HG02763 (cell line): ENCODE data around the gene SCT.

Experiments used
- ATAC-seq: cut with Tn5 transposase; IDR thresholded peaks from one replicate; pipeline ENCODE4 v1.9.1; 2021; ENCODE audit warnings: mild to moderate bottlenecking, moderate library complexity; ENCODE audit not compliant: unreplicated experiment

The SCT gene

DNA sequence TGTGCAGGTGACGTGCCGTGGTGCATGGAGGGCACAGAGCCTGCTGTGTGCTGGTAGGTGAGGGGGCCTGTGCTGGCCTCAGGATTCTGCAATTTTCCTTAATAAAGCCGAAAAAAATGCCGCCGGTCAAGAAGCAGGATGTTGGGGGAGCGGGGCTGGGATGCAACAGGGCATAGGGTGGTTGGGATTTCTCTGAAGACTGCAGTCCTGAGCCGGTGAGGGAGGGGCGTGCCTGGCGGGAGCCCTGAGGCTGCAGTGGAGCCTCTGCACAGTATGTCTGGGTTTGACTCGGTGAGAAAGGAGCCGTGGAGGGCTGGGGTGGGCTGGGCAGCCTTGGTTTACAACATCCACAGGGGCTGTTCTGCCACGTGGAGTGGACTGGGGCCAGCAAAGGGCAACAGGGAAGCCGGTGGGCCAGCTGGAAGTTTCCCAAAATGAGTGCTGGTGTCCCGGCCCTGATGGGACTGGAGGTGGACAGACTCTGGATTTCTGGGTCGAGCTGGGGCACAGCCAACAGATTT lies 3.6 kb downstream of the SCT start:
- no peak for ATAC-seq

DNA sequence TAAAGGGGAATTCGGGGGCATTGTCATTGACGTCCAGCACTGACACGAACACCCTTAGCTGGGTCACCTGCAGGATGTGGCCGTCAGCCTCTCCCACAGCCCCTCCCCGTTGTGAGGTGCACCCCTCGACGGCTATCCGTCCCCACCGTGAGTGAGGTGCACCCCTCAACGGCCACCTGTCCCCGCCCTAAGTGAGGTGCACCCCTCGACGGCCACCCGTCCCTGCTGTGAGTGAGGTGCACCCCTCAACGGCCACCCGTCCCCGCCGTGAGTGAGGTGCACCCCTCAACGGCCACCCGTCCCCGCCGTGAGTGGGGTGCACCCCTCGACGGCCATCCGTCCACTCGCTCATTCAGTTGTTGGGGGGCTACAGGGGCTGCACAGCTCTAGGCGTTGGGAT lies 5.1 kb downstream of the SCT start:
- no peak for ATAC-seq

GRCh38 chr11:620935-621814 lies 5.8 kb downstream of the SCT start:
- ATAC-seq = no peak

GRCh38 chr11:620201-620600 lies 6.8 kb downstream of the SCT start:
- ATAC-seq = no peak

- no peak for ATAC-seq
Observed at GRCh38 chr11:619628-620050, 7.3 kb downstream of the SCT start.

- ATAC-seq = no peak
Observed at GRCh38 chr11:618856-619627, 7.9 kb downstream of the SCT start.

DNA sequence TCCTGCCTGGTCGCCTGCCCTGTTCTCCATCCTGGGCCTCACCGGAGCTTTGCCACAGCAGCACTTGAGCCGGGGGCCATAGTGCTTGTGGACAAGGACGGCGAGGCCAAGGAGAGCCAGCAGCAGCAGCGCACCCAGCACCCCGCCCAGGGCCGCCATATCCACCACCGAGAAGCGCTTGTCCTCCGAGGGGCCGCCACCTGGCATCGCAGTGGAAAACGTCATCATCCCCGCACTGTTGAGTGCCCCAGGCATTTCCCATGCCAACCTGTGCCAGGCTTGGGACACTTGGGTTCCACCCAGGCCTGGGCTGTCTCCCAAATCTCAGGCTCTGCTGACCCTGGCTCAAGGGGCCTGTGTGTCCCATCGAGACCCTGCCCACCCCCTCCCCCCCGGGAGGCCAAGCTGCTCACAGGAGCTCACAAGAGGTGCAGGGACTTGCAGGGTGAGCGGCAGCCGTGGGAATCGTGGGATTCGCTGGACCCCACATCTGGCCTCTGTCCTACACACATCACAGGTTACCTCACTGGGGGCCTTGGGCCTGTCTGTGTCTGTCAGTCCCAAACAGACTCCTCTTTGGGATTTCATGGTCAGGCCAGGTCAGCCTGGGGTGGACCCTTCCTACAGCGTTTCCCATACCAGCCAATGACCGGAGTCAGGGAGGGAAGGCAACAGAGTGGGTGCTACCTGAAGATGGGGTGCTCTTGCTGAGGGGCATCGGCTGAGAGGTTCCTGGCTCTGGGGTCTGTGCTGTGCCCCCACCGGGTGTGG lies 8.9 kb downstream of the SCT start:
- no peak for ATAC-seq

GRCh38 chr11:617199-617911 lies 9.6 kb downstream of the SCT start:
- ATAC-seq = no peak

- no peak for ATAC-seq
Observed at GRCh38 chr11:616320-617198, 10.4 kb downstream of the SCT start.

- ATAC-seq = peak; percentile 76
Observed at GRCh38 chr11:615504-616319, 11.3 kb downstream of the SCT start, which contains the start of gene IRF7. TSS of gene IRF7 (minus strand) at chr11:615950. CDS start at chr11:615364, 586 bp downstream.

DNA sequence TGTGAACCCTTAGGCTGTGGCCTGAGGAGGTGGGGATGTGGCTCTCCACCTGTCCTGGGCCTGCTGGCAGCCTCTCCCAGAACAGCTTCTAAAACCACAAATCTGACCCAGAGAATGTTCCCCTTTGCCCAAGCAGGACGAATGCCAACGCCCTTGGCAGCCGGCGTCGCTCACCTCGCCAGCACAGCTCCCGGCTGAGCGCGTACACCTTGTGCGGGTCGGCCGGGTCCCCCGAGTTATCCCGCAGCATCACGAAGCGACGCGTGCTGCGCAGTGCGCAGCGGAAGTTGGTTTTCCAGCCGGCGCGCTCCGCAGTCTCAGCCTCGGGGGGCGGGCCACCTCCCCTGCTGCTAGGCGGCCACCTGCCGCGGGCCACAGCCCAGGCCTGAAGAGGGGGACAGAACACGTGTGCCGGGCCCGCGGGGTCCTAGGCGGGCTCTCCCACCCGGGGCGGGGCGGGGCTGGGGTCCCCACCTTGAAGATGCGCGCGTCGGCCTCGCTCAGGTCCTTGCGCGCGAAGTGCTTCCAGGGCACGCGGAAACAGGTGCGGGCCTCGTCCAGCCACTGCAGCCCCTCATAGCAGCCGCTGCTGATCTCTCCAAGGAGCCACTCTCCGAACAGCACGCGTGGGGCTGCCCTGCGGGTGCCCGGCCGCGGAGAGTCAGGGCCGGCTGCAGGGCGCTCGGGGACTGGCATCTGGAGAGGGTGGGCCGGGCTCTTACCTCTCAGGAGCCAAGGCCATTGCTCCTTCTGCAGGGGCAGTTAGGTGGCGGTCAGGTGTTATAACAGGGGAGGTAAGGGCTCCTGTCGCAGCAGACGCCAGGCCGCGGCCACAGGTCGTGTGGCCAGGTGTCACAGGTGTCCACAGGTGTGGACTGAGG lies 12.1 kb downstream of the SCT start:
- no peak for ATAC-seq

GRCh38 chr11:614021-614622 lies 12.9 kb downstream of the SCT start:
- no peak for ATAC-seq

DNA sequence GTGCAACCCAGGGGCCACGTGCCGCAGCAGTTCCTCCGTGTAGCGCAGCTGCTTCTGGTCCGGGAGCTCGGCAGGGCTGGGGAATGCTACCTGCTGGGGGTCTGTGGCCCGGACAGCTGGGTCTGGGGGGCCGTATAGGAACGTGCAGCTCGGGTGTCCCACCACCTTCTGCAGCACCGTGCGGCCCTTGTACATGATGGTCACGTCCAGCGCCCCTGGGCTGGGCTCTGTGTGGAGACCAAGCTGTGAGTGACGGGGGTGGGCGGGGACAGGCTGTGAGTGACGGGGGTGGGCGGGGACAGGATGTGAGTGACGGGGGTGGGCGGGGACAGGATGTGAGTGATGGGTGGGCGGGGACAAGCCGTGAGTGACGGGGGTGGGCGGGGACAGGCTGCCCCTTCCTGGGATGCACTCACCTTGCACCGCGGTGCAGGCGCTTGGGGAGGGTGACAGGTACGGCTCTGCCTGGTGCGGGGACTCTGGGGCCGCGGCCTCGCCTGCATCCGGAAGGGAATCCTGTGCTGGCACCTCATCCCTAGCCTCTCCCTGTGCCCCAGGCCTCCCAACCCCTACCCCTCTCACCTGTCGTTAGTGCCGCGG lies 13.5 kb downstream of the SCT start:
- no peak for ATAC-seq

DNA sequence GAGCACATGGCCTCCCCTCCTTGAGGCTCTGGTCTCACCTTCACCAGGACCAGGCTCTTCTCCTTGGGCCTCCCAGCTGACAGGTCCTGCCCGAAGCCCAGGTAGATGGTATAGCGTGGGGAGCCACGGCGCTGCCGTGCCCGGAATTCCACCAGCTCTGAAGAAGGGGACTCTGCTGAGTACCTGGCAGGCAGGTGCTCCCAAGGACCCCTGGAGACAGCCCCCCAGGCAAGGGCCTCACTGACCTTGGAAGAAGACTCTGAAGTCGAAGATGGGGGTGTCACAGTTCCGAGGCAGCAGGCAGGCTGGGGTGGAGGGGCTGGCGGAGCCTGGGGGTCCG lies 14.1 kb downstream of the SCT start:
- ATAC-seq = no peak

- ATAC-seq = no peak
Observed at GRCh38 chr11:612201-612960, 14.6 kb downstream of the SCT start.
